ENCODE data around the gene SLC4A1.
A peak's percentile ranks its signal among the peaks of the same experiment; 100 is the strongest.

Gene SLC4A1

GRCh38 chr17:44199553-44200477 lies 68.1 kb downstream of the SLC4A1 start, which contains the start of gene ATXN7L3:
Gene ATXN7L3 (minus strand): TSS chr17:44199884. CDS start chr17:44198070, 1,814 bp downstream.
- H3K4me3 ChIP-seq (ENCODE audit: low read depth, low read length), result peak within 1 kb of the TSS; percentile 71
- peak; percentile 92 for DNase-seq (ENCODE audit: low read depth)
- no peak for TF ChIP-seq CTCF (IDR thresholded peaks at IDR 0.05; ENCODE audit: low read depth, low read length, missing control alignments)

- H3K4me3 ChIP-seq (ENCODE audit: low read depth, low read length), result peak overlapping the region; percentile 71
- TF ChIP-seq CTCF (IDR thresholded peaks at IDR 0.05; ENCODE audit: low read depth, low read length, missing control alignments), result no peak
- no peak for DNase-seq (ENCODE audit: low read depth)
Observed at GRCh38 chr17:44198721-44199552, 69.0 kb downstream of the SLC4A1 start.

Data from GM12864 (cell line).